Measurements from ENCODE around the gene ECHS1. TPM values are rescaled to one million over a fixed set of nuclear protein-coding genes. Genes with fewer than 3 reads are reported as not detected.
"Not testable (repeated sequence)": the region's sequence is repeated elsewhere in the genome, so short reads cannot be mapped to it uniquely, and the experiment has no call there.

Gene ECHS1
- total RNA-seq, 2 experiments from 2014 or later, result 50.7 to 51.4 TPM

DNA sequence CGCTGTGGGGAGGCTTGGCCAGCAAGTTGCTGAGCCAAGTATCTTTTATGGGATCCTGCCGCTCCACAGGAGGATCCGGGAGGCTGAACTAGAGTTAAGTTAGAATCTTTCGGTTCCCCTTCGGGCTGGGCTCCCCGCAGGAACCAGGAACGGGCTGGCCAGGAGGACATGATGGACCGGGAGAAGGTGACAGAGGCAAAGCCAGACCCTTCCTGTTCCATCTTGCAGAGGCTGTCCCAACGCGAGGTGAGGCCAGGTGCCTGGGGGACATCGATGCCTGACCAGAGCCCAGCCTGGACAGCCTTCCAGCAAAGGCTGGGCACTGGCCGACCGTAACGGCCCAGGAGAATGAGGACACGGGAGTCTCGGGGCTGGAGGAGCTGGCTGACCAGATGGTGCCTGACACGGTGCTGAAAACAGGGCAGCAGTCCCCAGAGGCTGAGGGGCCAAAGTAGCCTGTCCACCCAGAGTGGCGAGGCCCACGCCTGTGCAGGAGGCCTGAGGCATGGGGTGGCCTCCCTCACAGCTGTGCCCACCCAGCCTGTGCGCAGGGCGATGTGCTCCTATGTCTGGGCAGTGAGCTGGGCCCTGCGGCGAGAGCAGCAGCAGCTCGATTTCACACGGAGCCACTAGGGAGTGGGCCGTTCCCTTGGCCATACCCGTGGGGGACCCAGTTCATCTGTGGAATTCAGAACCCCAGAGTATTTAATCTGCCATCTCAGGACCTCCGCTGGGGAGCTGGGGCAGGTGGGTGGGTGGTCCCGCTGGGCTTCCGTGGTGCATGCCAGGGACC lies 4.1 kb upstream of the ECHS1 start:
- no peak for ATAC-seq
- no peaks in the 10 kb centered on the region for H3K36me3 Mint-ChIP-seq (ENCODE audit: low read depth)
- H3K4me3 Mint-ChIP-seq, result peak overlapping the region; percentile 12
- TF ChIP-seq, protein P1, sequence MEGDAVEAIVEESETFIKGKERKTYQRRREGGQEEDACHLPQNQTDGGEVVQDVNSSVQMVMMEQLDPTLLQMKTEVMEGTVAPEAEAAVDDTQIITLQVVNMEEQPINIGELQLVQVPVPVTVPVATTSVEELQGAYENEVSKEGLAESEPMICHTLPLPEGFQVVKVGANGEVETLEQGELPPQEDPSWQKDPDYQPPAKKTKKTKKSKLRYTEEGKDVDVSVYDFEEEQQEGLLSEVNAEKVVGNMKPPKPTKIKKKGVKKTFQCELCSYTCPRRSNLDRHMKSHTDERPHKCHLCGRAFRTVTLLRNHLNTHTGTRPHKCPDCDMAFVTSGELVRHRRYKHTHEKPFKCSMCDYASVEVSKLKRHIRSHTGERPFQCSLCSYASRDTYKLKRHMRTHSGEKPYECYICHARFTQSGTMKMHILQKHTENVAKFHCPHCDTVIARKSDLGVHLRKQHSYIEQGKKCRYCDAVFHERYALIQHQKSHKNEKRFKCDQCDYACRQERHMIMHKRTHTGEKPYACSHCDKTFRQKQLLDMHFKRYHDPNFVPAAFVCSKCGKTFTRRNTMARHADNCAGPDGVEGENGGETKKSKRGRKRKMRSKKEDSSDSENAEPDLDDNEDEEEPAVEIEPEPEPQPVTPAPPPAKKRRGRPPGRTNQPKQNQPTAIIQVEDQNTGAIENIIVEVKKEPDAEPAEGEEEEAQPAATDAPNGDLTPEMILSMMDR (IDR thresholded peaks at IDR 0.05), result no peak
- ChIA-PET POLR2A (interaction anchor here (0.7 to 3.1 kb wide), 9 partner anchors 10 to 41 kb away, joined by 3 to 14 read pairs (median 3); partner anchors contain the start of gene FUOM), CTCF (interaction anchor here (0.9 to 2.5 kb wide), 3 partner anchors 14 to 60 kb away, joined by 3 to 9 read pairs (median 5); no protein-coding TSS in a partner anchor)
- H3K9me3 Mint-ChIP-seq, result no peaks in the 10 kb centered on the region
- intact Hi-C loops (cut with micrococcal nuclease), result no loop called here
- peaks cover 7% of the 10 kb centered on the region for H3K4me1 Mint-ChIP-seq (ENCODE audit: low read depth)
- H3K27me3 Mint-ChIP-seq, result no peaks in the 10 kb centered on the region
- no peak overlapping the region for H3K27ac Mint-ChIP-seq
- no peak for DNase-seq

DNA sequence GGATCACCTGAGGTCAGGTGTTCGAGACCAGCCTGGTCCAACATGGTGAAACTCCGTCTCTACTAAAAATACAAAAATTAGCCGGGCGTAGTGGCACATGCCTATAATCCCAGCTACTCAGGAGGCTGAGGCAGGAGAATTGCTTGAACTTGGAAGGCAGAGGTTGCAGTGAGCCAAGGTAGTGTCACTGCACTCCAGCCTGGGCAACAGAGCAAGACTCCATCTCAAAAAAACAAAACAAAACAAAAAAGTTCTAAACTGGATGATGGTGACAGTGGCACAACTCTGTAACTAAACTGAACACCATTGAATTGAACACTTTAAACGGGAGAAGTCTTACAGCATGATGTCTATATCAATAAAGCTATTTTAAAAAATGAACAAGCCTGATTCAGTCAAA lies 3.0 kb upstream of the ECHS1 start:
- intact Hi-C loops (cut with micrococcal nuclease); CTCF ChIA-PET: not testable (repeated sequence)

DNA sequence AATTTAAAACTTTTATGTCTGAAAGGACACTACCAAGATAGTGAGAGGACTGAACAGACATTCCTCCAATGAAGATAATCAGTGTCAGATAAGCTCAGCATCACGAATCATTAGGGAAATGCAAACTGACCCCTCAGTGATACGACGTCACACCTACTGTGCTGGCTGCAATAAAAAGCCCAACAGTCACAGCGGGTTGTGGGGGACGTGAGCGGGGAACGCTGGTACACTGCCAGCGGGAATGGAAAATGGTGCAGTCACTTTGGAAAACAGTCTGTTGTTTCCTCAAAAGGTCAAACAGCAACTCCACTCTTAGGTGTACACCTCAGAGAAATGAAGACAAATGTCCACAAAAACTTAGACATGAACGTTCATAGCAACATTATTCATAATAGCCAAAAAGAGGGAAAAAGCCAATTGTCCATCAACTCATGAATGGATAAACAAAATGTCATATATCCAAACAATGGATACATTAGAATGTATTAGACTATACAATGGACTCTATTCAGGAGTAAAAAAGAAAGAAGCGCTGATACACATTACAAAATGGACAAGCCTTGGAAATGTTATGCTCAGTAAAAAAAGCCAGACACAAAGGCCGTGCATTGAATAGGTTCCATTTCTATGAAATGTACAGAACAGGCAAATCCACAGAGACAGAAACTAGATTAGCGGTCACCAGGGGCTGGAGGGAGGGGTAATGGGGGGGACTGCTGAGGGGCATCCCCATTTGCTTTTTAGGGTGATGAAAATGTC lies 2.4 kb upstream of the ECHS1 start:
- DNase-seq (no peak), ATAC-seq (no peak)
- ChIA-PET POLR2A (interaction anchor here (1.0 to 1.6 kb wide), 2 partner anchors 12 to 14 kb away, joined by 3 to 9 read pairs; no protein-coding TSS in a partner anchor), CTCF (interaction anchor here (1.0 to 1.4 kb wide), 2 partner anchors 15 to 47 kb away, joined by 3 to 4 read pairs; no protein-coding TSS in a partner anchor)
- Mint-ChIP-seq H3K27me3 (no peaks in the 10 kb centered on the region), H3K4me3 (no peak overlapping the region), H3K9me3 (no peaks in the 10 kb centered on the region), H3K27ac (no peak overlapping the region), H3K4me1 (ENCODE audit: low read depth) (peaks cover 10% of the 10 kb centered on the region), H3K36me3 (ENCODE audit: low read depth) (no peaks in the 10 kb centered on the region)
- intact Hi-C loops (cut with micrococcal nuclease), result no loop called here
- TF ChIP-seq, protein P1 (IDR thresholded peaks at IDR 0.05), result no peak

More for the DNA sequence above, 3.0 kb upstream of the ECHS1 start:
- not testable (repeated sequence) for H3K27me3 Mint-ChIP-seq; DNase-seq; H3K27ac Mint-ChIP-seq; H3K9me3 Mint-ChIP-seq; ATAC-seq; H3K4me1 Mint-ChIP-seq (ENCODE audit: low read depth); H3K36me3 Mint-ChIP-seq (ENCODE audit: low read depth); H3K4me3 Mint-ChIP-seq
- POLR2A ChIA-PET, result interaction anchor here (0.7 to 1.6 kb wide), 3 partner anchors 11 to 15 kb away, joined by 3 to 9 read pairs (median 4); no protein-coding TSS in a partner anchor

DNA sequence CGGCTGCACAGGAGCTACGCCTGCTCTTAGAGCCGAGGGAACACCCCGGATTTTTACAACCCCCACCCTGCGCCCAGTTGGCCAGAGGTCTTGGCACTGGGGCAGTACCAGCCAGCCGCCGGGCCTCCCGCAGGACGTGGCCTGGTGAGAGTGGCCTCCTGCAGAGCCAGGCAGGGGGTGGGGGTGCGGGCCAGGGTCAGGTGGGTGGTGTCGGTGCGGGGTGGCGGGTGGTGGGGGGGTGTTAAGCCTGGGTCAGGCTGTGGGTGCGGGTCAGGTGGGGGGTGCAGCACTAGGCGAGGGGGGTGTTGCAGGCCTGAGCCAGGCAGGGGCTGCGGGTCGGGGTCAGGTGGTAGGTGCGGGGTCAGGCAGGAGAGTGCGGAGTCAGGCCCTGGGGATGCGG lies 647 bp downstream of the ECHS1 start:
- TF ChIP-seq, protein P1 (IDR thresholded peaks at IDR 0.05), result no peak
- Mint-ChIP-seq H3K9me3 (no peaks in the 10 kb centered on the region), H3K4me3 (peak overlapping the region; percentile 64), H3K4me1 (ENCODE audit: low read depth) (peaks cover 11% of the 10 kb centered on the region), H3K36me3 (ENCODE audit: low read depth) (peaks cover 5% of the 10 kb centered on the region), H3K27ac (no peak overlapping the region), H3K27me3 (no peaks in the 10 kb centered on the region)
- ATAC-seq (no peak), DNase-seq (no peak)
- CTCF ChIA-PET, result interaction anchor here (0.8 to 1.2 kb wide), 3 partner anchors 11 to 44 kb away, joined by 3 to 5 read pairs (median 3); no protein-coding TSS in a partner anchor
- POLR2A ChIA-PET, result interaction anchor here (1.3 to 1.5 kb wide), 2 partner anchors 11 to 17 kb away, joined by 8 to 10 read pairs; no protein-coding TSS in a partner anchor
- intact Hi-C loops (cut with micrococcal nuclease), result no loop called here

DNA sequence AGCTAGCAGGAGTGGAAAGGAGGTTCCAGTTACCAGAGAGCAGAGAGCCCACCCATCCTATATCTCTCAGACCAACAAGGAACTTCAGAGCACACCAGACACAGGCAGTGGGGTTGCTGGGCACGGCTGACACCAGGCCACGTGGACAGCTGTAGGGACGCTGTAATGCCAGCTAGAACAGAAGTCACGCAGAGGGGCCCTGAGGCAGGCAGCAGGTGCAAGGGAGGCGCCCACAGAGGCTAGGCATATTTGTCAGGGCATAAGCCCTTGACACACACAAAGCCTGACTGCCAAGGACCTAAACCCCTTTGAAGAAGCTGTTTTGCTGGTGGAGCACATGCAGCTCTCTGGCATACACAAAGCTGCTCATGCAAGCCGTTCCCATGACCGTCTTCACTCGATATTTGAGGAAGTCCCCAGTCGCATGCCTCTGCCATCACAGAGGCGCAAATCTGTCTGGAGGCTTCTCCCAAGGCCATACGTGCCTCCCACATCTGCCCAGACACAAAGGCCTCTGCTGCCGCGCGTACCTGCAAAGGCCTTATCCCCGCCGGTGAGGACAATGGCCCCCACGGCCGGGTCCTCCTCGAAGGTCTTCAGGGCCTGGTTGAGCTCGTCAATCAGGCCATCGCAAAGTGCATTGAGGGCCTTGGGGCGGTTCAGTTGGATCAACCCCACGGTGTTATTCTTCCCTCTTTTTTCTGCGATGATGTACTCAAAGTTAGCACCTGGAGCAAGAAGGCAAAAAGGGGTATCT lies 2.9 kb downstream of the ECHS1 start:
- Mint-ChIP-seq H3K27ac (no peak overlapping the region), H3K36me3 (ENCODE audit: low read depth) (peaks cover 5% of the 10 kb centered on the region), H3K4me3 (no peak overlapping the region), H3K4me1 (ENCODE audit: low read depth) (peaks cover 11% of the 10 kb centered on the region), H3K9me3 (no peaks in the 10 kb centered on the region), H3K27me3 (no peaks in the 10 kb centered on the region)
- no peak for DNase-seq
- intact Hi-C loops (cut with micrococcal nuclease), result no loop called here
- no peak for ATAC-seq
- ChIA-PET CTCF (interaction anchor here (2.7 kb wide), 1 partner anchor 41 kb away, joined by 7 read pairs; no protein-coding TSS in a partner anchor), POLR2A (interaction anchor here (0.7 to 1.3 kb wide), 3 partner anchors 9 to 12 kb away, joined by 3 to 5 read pairs (median 3); partner anchors contain the start of gene FUOM)
- TF ChIP-seq, protein P1 (IDR thresholded peaks at IDR 0.05), result no peak

All from activated CD8-positive, alpha-beta T cell treated with anti-CD3 and anti-CD28 coated beads for 36 hours (primary cell).